Measurements from ENCODE around the gene RPS2.

DNA sequence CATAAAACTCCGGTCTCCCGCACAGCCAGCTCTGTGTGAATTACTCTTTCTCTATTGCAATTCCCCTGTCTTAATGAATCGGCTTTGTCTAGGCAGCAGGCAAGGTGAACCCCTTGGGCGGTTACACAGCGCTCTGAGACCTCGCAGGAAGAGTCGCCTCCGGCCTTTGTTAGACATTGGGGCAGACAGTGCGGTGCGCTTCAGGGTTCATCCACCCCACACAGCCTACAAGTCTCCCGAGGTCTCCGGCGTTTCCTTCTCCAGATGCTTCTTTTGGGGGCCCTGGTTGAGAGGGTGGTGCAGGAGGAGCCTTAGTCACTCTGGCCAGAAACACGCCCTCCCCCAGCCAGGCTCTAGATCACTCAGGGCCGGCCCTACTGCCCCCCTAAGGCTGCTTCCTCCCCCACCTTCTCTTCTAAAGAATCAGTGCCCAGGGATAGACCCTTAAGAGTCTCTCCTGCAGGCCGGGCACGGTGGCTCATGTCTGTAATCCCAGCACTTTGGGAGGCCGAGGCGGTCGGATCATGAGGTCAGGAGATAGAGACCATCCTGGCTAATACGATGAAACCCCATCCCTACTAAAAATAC is 19.9 kb downstream of the RPS2 start:
- TF ChIP-seq, protein P1, sequence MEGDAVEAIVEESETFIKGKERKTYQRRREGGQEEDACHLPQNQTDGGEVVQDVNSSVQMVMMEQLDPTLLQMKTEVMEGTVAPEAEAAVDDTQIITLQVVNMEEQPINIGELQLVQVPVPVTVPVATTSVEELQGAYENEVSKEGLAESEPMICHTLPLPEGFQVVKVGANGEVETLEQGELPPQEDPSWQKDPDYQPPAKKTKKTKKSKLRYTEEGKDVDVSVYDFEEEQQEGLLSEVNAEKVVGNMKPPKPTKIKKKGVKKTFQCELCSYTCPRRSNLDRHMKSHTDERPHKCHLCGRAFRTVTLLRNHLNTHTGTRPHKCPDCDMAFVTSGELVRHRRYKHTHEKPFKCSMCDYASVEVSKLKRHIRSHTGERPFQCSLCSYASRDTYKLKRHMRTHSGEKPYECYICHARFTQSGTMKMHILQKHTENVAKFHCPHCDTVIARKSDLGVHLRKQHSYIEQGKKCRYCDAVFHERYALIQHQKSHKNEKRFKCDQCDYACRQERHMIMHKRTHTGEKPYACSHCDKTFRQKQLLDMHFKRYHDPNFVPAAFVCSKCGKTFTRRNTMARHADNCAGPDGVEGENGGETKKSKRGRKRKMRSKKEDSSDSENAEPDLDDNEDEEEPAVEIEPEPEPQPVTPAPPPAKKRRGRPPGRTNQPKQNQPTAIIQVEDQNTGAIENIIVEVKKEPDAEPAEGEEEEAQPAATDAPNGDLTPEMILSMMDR (IDR thresholded peaks at IDR 0.05; ENCODE audit: low read length), result no peak
- no peak for TF ChIP-seq EZH2 (IDR thresholded peaks at IDR 0.05; ENCODE audit: borderline replicate concordance, low read length)

All from OCI-LY1 (cell line).